GM19463 (cell line): ENCODE results near the gene NCAPD2.

Experiments used
- ATAC-seq: cut with Tn5 transposase; IDR thresholded peaks from one replicate; pipeline ENCODE4 v1.9.1; 2021; ENCODE audit warnings: mild to moderate bottlenecking, moderate library complexity; ENCODE audit not compliant: unreplicated experiment

NCAPD2 gene

DNA sequence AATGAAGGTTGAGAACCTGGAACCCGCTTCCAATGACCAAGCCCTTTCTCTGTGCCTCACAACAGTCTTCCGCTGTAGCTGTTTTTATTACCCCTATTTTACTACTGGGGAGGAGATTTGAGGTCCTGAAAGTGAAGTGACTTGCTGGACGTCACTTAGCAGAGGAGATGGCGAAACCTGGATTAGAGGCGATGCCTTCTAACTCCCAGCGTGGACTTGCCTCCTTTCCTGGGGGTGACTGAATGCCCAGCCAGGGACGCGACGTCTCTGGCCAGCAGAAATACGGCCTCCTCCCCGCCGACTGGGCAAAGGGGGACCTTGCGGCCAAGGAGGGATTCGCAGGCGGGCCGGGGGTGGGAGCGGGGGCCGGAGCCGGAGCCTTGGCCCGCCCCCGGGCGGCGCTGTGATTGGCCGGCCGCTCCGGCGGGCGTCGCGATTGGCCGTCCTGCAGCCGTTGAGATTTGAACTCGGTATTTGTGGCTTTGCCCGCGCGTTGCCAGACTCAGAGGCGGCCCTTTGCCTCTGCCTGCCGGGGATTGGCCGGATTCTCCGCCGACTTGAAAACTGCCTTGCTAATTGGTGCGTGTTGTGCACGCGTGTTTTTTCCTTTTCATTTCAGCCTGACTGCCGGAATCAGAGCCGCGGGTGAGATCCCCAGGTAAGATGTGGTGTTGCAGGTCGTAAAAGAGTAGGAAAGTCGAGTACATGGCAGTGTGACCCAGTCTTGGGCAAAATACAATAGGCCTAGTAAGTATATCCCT, at the start of gene NCAPD2:
Gene NCAPD2 (plus strand): TSS at position 606 of the 761 bp plus-strand sequence. CDS start 997 bp downstream, outside the sequence.
- ATAC-seq, result peak; percentile 89

DNA sequence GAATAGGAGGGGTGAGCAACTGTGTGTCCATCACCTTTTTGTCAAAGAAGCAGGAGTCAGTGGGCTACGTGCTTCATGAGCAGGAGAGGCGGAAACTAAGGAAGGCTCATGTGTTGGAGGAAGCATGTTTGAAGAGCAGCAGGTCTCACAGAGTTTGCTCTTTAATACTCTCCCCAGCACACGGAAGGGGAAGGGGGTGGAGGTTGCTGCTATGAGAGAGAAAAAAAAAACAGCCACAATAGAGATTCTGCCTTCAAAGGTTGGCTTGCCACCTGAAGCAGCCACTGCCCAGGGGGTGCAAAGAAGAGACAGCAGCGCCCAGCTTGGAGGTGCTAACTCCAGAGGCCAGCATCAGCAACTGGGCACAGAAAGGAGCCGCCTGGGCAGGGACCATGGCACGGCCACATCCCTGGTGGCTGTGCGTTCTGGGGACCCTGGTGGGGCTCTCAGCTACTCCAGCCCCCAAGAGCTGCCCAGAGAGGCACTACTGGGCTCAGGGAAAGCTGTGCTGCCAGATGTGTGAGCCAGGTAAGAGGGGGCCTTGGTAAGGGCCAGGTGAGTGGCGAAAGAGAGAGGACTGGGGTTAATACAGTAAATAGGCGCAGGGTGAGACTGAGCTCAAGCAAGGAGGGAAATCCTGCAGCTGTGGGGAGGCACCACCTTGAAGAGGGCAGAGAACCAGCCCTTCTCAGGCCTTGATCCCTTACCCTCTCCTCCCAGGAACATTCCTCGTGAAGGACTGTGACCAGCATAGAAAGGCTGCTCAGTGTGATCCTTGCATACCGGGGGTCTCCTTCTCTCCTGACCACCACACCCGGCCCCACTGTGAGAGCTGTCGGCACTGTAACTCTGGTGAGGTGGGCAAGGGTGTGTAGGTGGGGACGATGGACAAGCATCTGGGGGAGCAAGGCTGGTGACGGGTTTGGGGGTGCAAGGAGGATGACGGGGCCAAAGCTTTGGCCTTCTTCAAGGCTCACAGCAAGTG, 48.9 kb upstream of the NCAPD2 start, which contains the start of gene CD27:
Gene CD27 (plus strand): TSS at position 252 of the 985 bp plus-strand sequence. CDS start 141 bp downstream, at position 393.
- no peak for ATAC-seq

DNA sequence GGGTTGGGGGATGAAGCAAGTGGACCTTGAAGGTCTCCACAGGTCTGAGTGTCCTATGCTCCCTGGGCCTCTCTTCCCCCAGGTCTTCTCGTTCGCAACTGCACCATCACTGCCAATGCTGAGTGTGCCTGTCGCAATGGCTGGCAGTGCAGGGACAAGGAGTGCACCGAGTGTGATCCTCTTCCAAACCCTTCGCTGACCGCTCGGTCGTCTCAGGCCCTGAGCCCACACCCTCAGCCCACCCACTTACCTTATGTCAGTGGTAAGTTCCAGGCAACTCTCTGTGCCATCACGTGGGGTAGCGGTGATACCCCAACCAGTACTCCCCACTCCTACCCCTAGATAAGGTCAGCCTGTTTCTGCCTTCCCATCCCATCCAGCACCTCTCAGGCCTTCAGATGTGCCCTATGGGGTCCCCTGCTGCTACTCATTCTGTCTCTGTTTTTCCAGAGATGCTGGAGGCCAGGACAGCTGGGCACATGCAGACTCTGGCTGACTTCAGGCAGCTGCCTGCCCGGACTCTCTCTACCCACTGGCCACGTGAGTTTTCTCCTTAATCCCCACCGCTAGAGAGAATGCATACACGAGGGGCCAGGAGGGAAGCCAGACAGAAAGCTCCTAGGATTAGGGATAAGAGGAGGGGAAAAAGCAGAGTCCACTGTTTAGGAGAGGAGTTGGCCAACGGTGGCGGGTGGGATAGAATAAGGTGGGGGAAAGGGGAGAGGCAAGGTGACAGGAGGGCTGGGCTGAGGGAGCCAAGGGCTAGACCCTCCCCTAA, 43.6 kb upstream of the NCAPD2 start:
- no peak for ATAC-seq

- ATAC-seq, result no peak
Measured at GRCh38 chr12:6450869-6451347, 43.0 kb upstream of the NCAPD2 start.

DNA sequence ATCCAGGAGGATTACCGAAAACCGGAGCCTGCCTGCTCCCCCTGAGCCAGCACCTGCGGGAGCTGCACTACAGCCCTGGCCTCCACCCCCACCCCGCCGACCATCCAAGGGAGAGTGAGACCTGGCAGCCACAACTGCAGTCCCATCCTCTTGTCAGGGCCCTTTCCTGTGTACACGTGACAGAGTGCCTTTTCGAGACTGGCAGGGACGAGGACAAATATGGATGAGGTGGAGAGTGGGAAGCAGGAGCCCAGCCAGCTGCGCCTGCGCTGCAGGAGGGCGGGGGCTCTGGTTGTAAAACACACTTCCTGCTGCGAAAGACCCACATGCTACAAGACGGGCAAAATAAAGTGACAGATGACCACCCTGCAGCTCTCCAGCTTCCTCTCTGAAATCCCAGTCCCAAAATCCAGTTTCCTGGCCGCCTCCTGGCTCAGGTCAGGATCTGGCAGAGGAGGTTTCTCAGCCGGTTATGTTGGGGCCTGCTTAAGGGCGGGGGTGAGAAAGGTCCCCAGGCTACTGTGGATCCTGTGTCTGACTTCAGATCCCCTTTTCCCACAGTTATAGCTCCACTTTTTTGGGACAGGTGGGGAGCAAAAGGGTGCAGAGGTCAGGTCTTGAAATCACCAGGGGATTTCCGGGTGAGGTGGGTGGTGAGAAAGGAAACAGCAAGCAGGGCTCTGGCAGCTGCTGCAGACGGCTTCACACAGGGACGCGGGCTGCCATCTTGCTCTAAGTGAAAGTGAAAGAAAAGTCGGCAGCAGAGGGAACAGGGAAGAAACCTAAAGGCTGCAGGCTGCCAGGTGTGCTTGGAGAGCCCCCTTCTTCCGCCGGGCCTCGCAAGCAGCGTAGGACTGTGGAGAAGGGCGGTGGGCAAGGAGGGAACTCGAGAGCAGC, 42.3 kb upstream of the NCAPD2 start, which contains the start of gene TAPBPL:
Gene TAPBPL (plus strand): TSS at position 695 of the 897 bp plus-strand sequence. CDS start 207 bp downstream, outside the sequence.
- ATAC-seq, result peak; percentile 76

DNA sequence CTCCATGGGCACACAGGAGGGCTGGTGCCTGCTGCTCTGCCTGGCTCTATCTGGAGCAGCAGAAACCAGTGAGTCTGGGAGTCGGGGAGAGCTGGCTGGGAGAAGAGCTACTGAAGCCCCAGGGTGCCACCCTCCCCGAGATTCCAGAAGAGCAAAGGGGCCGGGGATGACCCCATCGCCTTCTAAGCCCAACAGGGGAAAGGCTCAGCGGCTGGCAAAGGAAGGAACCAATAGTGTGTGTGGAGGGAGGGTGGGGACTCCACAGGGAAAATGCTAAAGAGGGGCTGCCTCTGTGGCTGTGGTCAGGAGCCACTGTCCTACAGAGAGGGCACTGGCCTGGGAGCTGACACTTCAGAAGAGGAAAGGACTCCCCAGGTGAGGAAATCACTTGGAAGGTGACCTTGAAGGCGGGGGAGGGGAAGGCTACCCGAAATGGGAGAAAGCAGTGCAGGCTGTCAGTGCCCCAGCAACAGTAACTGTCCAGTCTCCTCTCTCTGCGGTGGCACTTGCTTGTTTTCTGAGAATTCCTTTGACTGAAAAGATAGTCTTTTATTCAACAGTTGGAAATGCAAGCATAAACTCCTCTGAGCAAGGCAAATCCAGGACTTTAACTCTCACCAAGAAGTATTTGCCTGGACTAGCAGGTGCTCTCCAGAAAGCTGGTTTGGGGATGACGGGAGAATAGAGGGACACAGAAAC, 41.5 kb upstream of the NCAPD2 start:
- no peak for ATAC-seq

DNA sequence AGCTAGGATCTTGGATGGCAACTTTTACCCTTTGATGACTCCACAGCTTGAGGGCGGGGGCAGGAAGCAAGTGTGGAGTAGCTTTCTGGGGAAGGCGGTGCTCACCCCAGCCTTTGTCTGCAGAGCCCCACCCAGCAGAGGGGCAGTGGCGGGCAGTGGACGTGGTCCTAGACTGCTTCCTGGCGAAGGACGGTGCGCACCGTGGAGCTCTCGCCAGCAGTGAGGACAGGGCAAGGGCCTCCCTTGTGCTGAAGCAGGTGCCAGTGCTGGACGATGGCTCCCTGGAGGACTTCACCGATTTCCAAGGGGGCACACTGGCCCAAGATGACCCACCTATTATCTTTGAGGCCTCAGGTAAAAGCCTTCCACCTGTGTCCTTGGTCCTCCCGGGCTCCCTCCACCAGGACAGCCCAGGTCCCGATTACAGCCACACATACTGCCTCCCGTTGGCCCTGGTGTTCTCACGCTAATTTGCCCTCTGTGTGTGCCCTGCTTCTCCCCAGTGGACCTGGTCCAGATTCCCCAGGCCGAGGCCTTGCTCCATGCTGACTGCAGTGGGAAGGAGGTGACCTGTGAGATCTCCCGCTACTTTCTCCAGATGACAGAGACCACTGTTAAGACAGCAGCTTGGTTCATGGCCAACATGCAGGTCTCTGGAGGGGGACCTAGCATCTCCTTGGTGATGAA, 40.8 kb upstream of the NCAPD2 start:
- ATAC-seq, result no peak

DNA sequence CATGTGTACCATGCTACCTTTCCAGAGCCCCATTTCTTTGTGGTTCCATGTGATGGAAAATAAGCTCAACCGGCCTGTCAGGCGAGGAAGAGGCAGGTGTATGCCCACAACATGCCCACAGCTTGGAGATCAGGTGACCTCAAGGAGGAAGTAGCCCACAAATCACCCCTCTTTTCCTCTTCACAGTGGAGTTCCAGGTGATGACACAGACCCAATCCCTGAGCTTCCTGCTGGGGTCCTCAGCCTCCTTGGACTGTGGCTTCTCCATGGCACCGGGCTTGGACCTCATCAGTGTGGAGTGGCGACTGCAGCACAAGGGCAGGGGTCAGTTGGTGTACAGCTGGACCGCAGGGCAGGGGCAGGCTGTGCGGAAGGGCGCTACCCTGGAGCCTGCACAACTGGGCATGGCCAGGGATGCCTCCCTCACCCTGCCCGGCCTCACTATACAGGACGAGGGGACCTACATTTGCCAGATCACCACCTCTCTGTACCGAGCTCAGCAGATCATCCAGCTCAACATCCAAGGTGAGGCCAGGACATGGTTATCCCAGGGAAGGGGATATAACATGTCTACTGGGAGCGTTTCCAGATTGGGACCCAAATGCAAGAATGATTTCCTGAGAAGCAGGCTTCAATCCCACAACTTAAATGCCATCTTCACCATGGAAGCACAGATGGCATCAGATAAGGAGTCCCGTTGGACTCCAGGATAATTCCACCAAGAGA, 36.5 kb upstream of the NCAPD2 start:
- ATAC-seq, result no peak

GRCh38 chr12:6458281-6459003, 35.5 kb upstream of the NCAPD2 start:
- no peak for ATAC-seq

- ATAC-seq, result no peak
Measured at GRCh38 chr12:6459004-6459337, 34.9 kb upstream of the NCAPD2 start.

- ATAC-seq, result no peak
Measured at GRCh38 chr12:6460751-6461371, 33.0 kb upstream of the NCAPD2 start.

GRCh38 chr12:6461401-6462233, 32.3 kb upstream of the NCAPD2 start:
- ATAC-seq, result peak; percentile 87

DNA sequence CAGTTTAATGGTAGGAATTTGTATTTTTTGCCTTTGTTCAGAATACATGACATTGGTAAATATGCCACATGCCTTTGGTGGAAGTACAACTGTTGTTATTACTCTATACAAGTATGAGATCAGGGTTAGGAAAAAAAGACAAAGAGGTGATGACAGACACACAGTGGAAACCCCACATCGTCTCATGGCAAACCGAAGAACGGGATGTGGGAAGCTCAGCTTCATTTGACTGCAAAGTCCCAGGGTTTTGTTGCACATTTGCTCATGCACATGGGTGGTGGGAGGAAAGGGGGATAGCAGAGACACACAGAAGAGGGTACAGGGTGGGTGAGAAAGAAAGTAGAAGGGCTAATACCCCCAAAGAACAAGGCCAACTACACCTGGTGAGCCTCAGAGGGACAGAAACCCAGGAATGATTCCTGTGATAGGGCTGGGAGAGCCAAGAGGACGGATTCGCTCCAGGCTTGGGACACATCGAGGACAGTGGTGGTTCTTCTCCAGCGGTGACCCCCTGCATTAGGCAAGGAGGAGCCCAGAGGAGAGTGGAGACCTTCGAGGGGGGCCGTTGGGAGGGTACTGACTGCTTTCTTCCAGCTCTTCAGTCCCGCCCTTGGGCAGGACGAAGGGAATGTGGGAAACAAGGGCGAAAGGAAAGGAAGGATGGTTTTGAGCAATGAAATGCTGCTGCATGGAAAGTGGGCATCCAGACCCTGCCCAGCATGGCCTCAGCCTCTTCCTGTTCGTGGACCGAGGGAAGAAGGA, 31.5 kb upstream of the NCAPD2 start:
- no peak for ATAC-seq

GRCh38 chr12:6463216-6463615, 30.7 kb upstream of the NCAPD2 start:
- no peak for ATAC-seq

GRCh38 chr12:6463858-6464257, 30.0 kb upstream of the NCAPD2 start:
- no peak for ATAC-seq
